AG08396 (cell line): ENCODE data around the gene ATP5MC3.
"Not testable (repeated sequence)": the region's sequence is repeated elsewhere in the genome, so short reads cannot be mapped to it uniquely, and the experiment has no call there.

Experiments used
- DNase-seq: peaks from one replicate; pipeline ENCODE4 v3.0.0; 2012; ENCODE audit warnings: low spot score, mixed read lengths

The ATP5MC3 gene

GRCh38 chr2:175181104-175181876 is at the start of gene ATP5MC3:
Gene ATP5MC3 (minus strand): TSS chr2:175181710. CDS start chr2:175181393, 317 bp downstream.
- peak; percentile 96 for DNase-seq

GRCh38 chr2:175228601-175229000 is 47.1 kb upstream of the ATP5MC3 start:
- DNase-seq, result not testable (repeated sequence)

DNA sequence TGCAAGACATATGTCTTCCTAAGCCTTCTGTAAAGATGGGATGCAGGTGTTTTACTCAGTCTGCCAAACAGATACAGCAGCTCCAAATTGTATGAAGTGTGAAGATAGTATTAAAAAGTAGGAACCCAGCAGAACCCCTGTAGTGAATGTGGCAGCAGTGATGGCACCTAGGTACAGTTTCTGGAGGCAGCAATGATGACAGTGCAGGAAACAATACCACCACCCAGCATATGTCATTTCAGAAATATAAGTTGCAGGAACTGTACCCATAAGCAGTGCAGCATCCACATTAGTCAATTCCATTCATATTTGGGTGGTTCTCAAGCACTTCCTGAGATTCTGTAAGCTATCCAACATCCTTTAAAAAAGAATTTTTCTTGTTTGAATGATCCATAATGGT is 46.7 kb upstream of the ATP5MC3 start:
- no peak for DNase-seq

DNA sequence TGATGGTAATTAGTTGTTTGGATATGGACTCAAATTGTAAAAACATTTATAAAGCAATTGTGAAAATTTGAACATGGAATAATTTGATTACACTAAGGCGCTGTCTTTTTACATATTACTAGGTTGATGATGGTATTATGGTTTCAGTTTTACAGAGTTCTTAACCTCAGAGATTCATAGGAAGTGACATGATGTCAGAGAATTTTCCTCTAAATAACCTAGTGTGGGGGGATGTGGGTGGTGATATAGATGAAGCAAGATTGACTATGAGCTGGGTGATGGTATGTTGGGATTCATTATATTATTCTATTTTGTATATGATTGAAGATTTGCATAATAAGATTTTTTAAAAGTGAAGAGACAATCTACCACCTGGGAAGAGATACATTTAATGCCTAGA is 45.9 kb upstream of the ATP5MC3 start:
- no peak for DNase-seq

GRCh38 chr2:175220075-175220474 is 38.6 kb upstream of the ATP5MC3 start:
- DNase-seq, result no peak

DNA sequence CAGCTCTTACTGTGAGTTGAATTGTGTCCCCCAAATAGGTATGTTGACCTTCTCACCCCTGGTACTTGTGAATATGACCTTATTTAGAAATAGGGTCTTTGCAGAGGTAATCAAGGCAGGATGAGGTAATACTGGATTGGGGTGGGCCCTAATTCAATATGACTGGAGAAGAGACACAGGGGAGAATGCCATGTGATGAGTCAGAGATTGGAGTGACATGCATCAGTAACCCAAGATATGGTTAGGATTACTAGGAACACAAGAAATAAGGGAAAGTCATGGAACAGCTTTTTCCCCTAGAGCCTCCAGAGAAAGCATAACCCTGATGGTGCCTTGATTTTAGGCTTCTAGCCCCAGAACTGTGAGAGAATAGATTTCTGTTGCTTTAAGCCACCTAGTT is 37.0 kb upstream of the ATP5MC3 start:
- no peak for DNase-seq

DNA sequence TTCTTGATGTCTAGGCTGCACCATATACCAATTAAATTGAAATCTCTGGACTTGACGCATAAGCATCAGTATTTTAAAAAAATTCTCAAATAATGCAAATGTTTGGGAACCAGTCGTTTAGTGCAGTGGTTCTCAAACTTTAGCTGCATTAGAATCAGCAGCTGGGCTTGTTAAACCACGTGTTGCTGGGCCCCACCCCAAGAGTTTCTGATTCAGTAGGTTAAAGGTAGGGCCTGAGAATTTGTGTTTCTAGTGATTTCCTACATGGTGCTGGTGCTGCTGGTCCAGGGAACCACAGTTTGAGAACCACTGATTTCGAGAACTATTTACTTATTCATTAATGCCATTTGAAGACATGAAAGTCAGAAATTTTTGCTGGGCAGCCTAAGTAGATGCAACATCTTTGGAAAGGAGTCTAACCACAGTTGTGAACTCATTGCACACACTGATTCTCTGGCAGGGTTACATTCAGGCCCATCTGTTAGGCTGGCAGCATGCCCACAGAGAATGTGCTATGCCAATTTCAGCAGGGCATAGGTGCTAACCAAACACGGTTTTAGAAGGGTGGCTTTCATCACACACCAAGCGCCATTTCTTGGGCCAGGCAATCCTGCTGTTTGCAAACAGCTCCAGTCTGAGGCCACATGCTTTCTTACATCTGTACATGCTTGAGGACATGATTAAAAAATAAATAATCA is 26.4 kb upstream of the ATP5MC3 start:
- no peak for DNase-seq

DNA sequence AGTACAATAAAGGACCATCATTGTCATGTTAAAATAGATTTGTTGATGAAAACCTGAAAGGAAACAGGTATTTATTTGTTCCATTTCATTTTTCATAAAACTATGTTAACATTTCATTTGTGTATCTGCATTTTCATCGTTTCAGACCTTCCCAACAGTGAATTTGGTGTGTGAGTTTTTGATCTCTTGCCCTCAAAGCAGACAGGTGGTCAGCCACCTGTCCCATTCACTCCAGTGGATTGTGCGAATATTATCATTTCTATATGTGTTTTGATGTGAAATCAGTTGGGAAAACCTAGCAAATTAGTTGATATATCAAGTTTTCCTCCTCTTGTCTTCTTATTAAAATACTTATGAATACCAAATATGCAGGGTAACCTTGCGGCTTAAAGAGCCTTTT is 25.4 kb upstream of the ATP5MC3 start:
- no peak for DNase-seq

GRCh38 chr2:175205523-175205922 is 24.0 kb upstream of the ATP5MC3 start:
- peak; percentile 6 for DNase-seq

- peak; percentile 53 for DNase-seq
Observed at GRCh38 chr2:175203621-175204496, 22.3 kb upstream of the ATP5MC3 start.

DNA sequence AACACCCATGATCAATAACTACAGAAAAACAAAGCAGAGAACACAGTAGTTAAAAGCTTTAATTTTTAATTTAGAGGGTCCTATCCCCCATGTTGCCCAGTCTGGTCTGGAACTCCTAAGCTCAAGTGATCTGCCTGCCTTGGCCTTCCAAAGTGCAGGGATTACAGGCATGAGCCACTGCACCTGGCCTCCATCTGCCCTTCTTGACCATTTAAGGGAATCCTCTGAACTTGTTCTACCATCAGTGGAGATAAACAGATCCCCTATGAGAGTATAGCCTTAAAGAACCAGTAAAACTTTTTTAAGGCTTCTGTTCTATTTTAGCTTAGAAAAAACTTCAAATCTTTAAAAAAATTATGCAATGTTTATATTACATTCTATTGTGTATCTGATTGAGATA is 13.5 kb upstream of the ATP5MC3 start:
- DNase-seq, result no peak

- no peak for DNase-seq
Observed at GRCh38 chr2:175188761-175189160, 7.3 kb upstream of the ATP5MC3 start.

GRCh38 chr2:175187378-175187777 is 5.9 kb upstream of the ATP5MC3 start:
- DNase-seq, result peak; percentile 13

- DNase-seq, result no peak
Observed at GRCh38 chr2:175183674-175184073, 2.2 kb upstream of the ATP5MC3 start.

- no peak for DNase-seq
Observed at GRCh38 chr2:175181877-175182308, 383 bp upstream of the ATP5MC3 start.

DNA sequence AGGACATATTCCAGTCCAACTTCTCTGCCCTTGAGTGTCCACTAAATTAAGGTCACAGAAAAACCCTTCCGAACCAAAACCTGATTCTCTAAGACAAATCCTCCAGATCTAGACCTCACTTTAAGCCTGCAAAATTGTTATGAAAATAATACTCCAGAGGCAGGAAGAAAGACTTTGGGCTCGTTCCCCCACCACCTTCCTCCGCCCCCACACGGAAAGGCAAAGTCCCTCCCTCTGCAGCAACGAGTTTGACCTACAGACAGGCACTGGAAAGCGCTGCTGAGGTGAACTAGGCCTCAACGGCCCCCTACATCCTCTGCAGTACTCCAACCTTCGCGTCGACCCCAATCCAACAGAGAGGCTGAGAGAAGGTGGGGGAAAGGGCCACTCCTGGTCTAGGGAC is 808 bp downstream of the ATP5MC3 start:
- DNase-seq, result peak; percentile 40

GRCh38 chr2:175176624-175177023 is 4.9 kb downstream of the ATP5MC3 start:
- DNase-seq, result no peak

DNA sequence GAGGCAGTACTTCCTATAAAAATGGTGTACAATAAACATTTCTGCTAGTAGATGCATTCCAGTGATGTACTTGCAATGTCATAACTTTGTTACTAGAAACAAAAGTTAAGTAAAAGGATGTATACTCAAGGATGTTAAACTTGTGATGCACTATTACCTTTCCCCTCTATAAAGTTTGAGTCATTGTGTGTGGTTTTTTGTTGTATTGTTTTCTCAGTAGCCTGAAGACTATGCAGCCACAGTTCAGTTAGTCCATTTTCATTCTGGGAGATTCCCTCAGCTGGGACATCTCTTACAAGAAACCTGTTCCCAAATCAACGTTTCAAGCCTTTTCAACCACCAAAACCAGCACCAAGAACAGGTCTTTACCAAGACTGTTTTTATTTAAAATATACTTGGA is 5.6 kb downstream of the ATP5MC3 start:
- no peak for DNase-seq

DNA sequence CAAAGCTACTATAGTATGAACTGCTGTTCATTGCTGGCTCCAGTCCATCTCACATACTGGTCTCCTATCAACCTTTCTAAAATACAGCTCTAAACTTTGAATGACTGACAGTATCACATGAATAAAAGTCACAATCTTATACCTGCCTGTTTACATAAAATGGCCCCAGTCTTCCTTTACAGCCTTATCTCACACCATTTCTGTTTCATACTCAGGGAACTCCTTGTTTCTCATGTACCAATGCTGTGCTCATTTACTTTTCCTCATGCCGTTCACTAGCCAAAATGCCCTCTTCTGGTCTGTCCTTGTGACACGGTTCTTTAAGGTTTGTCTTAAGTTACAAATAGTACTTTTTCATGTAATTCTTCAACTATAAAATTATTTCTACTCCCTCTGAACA is 6.2 kb downstream of the ATP5MC3 start:
- no peak for DNase-seq

- DNase-seq, result no peak
Observed at GRCh38 chr2:175170659-175171304, 10.7 kb downstream of the ATP5MC3 start.

- no peak for DNase-seq
Observed at GRCh38 chr2:175169191-175169590, 12.3 kb downstream of the ATP5MC3 start.

DNA sequence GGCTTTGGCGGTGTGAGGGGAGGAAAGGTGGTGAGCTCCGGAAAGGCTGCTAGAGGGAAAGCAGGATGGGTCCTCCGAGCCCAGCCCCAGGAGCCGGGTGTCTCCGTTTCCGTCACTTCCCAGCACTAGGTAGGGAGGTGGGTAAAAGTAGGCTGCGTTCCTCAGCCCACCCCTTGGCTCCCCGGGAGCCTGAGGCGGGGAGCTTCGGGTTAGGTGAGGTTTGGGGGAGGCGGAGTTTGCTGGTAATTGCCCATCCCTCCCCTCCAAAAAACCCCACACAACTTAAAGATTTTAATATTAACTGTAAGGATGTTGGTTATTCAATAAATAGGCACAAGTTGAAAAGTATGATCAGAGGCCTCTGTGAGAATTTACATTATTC is 13.0 kb downstream of the ATP5MC3 start:
- no peak for DNase-seq
